ENCODE data around the gene SLC5A11. TPM values are rescaled to one million over a fixed set of nuclear protein-coding genes. Genes with fewer than 3 reads are reported as not detected.

SLC5A11 gene
- total RNA-seq, 1 donor from 2014 or later: 0.22 TPM

GRCh38 chr16:24873028-24873427 is 27.3 kb downstream of the SLC5A11 start:
- H3K27me3 Mint-ChIP-seq: peaks cover 4% of the 10 kb centered on the region
- H3K4me1 Mint-ChIP-seq: no peaks in the 10 kb centered on the region
- H3K36me3 Mint-ChIP-seq (ENCODE audit: low read depth): no peaks in the 10 kb centered on the region
- no peak overlapping the region for H3K4me3 Mint-ChIP-seq
- TF ChIP-seq, protein P1, sequence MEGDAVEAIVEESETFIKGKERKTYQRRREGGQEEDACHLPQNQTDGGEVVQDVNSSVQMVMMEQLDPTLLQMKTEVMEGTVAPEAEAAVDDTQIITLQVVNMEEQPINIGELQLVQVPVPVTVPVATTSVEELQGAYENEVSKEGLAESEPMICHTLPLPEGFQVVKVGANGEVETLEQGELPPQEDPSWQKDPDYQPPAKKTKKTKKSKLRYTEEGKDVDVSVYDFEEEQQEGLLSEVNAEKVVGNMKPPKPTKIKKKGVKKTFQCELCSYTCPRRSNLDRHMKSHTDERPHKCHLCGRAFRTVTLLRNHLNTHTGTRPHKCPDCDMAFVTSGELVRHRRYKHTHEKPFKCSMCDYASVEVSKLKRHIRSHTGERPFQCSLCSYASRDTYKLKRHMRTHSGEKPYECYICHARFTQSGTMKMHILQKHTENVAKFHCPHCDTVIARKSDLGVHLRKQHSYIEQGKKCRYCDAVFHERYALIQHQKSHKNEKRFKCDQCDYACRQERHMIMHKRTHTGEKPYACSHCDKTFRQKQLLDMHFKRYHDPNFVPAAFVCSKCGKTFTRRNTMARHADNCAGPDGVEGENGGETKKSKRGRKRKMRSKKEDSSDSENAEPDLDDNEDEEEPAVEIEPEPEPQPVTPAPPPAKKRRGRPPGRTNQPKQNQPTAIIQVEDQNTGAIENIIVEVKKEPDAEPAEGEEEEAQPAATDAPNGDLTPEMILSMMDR (IDR thresholded peaks at IDR 0.05): no peak
- POLR2A ChIA-PET: no interaction called here
- CTCF ChIA-PET: no interaction called here
- intact Hi-C loops (cut with micrococcal nuclease): no loop called here
- peaks cover 2% of the 10 kb centered on the region for H3K9me3 Mint-ChIP-seq
- DNase-seq (no peak), ATAC-seq (ENCODE audit: low read depth) (no peak)
- no peak overlapping the region for H3K27ac Mint-ChIP-seq

- POLR2A ChIA-PET: no interaction called here
These were observed 29.7 kb downstream of the SLC5A11 start for GRCh38 chr16:24875466-24875865.

GRCh38 chr16:24876231-24876630 is 30.5 kb downstream of the SLC5A11 start:
- intact Hi-C loops (cut with micrococcal nuclease): no loop called here
- TF ChIP-seq, protein P1 (IDR thresholded peaks at IDR 0.05): no peak
- Mint-ChIP-seq H3K4me3 (no peak overlapping the region), H3K9me3 (peaks cover 7% of the 10 kb centered on the region), H3K27me3 (peaks cover 4% of the 10 kb centered on the region), H3K36me3 (ENCODE audit: low read depth) (no peaks in the 10 kb centered on the region), H3K4me1 (no peaks in the 10 kb centered on the region), H3K27ac (no peak overlapping the region)
- no peak for DNase-seq
- ChIA-PET CTCF (no interaction called here), POLR2A (no interaction called here)
- ATAC-seq (ENCODE audit: low read depth): no peak

More at GRCh38 chr16:24875466-24875865, 29.7 kb downstream of the SLC5A11 start:
- Mint-ChIP-seq H3K27me3 (peaks cover 4% of the 10 kb centered on the region), H3K9me3 (peaks cover 7% of the 10 kb centered on the region), H3K36me3 (ENCODE audit: low read depth) (no peaks in the 10 kb centered on the region), H3K4me1 (no peaks in the 10 kb centered on the region), H3K4me3 (no peak overlapping the region), H3K27ac (no peak overlapping the region)
- intact Hi-C loops (cut with micrococcal nuclease): no loop called here
- TF ChIP-seq, protein P1 (IDR thresholded peaks at IDR 0.05): no peak
- DNase-seq: no peak
- no peak for ATAC-seq (ENCODE audit: low read depth)
- CTCF ChIA-PET: no interaction called here

GRCh38 chr16:24879684-24880083 is 33.9 kb downstream of the SLC5A11 start:
- DNase-seq (no peak), ATAC-seq (ENCODE audit: low read depth) (no peak)
- peaks cover 4% of the 10 kb centered on the region for H3K27me3 Mint-ChIP-seq
- H3K4me1 Mint-ChIP-seq: no peaks in the 10 kb centered on the region
- H3K9me3 Mint-ChIP-seq: peaks cover 5% of the 10 kb centered on the region
- H3K4me3 Mint-ChIP-seq: no peak overlapping the region
- ChIA-PET POLR2A (no interaction called here), CTCF (no interaction called here)
- TF ChIP-seq, protein P1 (IDR thresholded peaks at IDR 0.05): no peak
- H3K27ac Mint-ChIP-seq: no peak overlapping the region
- intact Hi-C loops (cut with micrococcal nuclease): no loop called here
- no peaks in the 10 kb centered on the region for H3K36me3 Mint-ChIP-seq (ENCODE audit: low read depth)

DNA sequence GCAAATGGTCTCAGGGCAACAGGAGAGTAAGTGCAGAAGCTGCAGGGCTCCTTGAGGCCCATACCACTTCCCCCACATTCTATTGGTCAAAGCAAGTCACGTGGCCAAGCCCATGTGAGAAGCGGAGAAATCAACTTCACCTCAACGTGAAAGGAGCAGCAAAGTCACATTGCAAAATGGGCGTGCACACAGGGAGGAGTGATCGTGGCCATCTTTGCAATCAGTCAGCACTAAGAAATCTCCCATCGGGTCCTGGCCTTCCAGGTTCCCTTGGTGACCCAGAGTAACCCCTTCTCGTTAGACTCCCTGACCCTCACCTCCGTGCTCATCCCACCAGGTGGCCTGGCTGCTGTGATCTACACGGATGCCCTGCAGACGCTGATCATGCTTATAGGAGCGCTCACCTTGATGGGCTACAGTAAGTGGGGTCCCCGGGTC is 38.0 kb downstream of the SLC5A11 start:
- TF ChIP-seq, protein P1 (IDR thresholded peaks at IDR 0.05): no peak
- ChIA-PET CTCF (no interaction called here), POLR2A (no interaction called here)
- intact Hi-C loops (cut with micrococcal nuclease): no loop called here
- no peak for ATAC-seq (ENCODE audit: low read depth)
- no peaks in the 10 kb centered on the region for H3K36me3 Mint-ChIP-seq (ENCODE audit: low read depth)
- H3K27ac Mint-ChIP-seq: no peak overlapping the region
- peaks cover 10% of the 10 kb centered on the region for H3K9me3 Mint-ChIP-seq
- H3K4me1 Mint-ChIP-seq: no peaks in the 10 kb centered on the region
- no peak for DNase-seq
- H3K27me3 Mint-ChIP-seq: peaks cover 5% of the 10 kb centered on the region
- H3K4me3 Mint-ChIP-seq: no peak overlapping the region

Measured in activated B cell treated with CpG ODN at 0.5 μM for 24 hours (primary cell).